ENCODE measurements around the gene FHOD3.

FHOD3 gene

DNA sequence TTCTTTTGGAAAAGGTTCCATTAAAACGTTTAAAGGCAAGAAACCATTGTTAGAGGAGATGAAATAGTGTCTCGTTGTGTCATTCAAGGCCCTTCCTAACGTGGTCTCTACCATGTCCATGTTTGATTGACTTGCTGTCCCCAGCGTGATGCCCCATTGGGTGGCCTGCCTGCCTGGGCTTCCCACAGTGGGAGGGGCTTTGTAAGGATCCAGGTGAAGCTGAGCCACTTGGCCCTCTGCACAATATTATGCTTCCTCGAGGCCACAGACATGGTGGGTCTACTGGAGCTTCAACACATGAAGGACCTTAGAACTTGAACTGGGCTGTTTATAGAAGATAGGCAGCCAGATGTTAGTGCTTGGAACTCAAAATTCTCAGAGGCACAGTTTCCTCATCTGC, 235.3 kb downstream of the FHOD3 start:
- no peak overlapping the region for H3K4me3 ChIP-seq
- DNase-seq (ENCODE audit: low spot score) = no peak
- TF ChIP-seq, protein P1, sequence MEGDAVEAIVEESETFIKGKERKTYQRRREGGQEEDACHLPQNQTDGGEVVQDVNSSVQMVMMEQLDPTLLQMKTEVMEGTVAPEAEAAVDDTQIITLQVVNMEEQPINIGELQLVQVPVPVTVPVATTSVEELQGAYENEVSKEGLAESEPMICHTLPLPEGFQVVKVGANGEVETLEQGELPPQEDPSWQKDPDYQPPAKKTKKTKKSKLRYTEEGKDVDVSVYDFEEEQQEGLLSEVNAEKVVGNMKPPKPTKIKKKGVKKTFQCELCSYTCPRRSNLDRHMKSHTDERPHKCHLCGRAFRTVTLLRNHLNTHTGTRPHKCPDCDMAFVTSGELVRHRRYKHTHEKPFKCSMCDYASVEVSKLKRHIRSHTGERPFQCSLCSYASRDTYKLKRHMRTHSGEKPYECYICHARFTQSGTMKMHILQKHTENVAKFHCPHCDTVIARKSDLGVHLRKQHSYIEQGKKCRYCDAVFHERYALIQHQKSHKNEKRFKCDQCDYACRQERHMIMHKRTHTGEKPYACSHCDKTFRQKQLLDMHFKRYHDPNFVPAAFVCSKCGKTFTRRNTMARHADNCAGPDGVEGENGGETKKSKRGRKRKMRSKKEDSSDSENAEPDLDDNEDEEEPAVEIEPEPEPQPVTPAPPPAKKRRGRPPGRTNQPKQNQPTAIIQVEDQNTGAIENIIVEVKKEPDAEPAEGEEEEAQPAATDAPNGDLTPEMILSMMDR (IDR thresholded peaks at IDR 0.05) = no peak
- H3K27ac ChIP-seq = no peak overlapping the region

DNA sequence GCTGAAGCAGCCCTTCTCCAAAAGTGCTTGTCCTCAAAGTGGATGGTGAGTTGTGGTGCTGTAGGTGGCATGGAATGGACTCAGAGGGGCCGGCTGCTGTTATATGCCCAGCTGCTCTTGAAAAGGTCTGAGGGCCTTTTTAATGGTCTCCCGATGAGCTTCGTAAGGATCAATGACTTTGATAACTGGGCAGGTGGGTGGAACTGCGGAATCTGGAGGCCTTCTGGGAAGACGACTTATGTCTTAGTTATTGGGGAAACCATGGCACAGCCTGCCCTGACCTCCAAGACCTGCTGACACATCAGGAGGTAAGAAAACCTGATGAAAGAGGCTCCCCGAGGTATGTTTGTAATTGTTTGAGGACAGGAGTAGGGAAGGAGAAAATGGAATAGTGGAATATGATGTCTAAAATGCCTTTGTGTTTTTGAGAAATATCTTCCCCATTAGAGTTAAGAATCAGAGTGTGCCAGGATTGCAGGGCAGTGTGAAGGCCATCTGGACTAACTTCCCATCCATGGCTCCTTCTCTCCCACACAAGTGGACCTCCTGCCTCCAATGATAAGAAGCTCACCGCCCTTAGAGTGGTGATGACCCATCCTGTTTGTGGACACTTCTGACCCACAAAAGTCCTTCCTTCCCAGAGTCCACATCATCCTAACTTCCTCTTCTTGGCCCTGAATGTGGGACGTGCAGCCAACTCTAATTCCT, 236.1 kb downstream of the FHOD3 start:
- no peak overlapping the region for H3K27ac ChIP-seq
- no peak for DNase-seq (ENCODE audit: low spot score)
- H3K4me3 ChIP-seq = no peak overlapping the region
- TF ChIP-seq, protein P1 (IDR thresholded peaks at IDR 0.05) = no peak

DNA sequence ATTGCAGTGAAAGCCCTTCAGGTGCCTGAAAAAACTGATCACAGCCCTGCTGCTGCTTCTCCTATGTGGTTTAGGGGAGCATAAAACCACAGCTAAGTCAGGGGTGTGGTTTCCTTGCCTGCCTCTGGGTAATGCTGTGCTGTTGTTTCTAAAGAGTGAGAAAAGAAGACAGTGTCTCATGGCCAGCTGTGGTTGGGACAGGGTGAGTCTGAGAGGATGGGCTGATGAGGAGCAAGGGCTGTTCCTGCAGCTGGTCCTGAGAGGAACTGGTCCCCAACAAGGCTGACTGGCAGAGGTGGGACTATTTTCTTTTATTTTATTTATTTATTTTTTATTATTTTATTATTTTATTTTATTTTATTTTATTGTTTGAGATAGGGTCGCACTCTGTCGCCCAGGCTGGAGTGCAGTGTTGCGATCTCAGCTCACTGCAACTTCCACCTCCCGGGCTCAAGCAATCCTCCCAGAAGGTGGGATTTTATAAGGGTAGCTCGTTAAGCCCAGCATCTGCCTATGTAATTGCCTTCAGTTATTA, 236.7 kb downstream of the FHOD3 start:
- peak; percentile 19 for DNase-seq (ENCODE audit: low spot score)
- no peak overlapping the region for H3K27ac ChIP-seq
- no peak overlapping the region for H3K4me3 ChIP-seq
- TF ChIP-seq, protein P1 (IDR thresholded peaks at IDR 0.05) = no peak

DNA sequence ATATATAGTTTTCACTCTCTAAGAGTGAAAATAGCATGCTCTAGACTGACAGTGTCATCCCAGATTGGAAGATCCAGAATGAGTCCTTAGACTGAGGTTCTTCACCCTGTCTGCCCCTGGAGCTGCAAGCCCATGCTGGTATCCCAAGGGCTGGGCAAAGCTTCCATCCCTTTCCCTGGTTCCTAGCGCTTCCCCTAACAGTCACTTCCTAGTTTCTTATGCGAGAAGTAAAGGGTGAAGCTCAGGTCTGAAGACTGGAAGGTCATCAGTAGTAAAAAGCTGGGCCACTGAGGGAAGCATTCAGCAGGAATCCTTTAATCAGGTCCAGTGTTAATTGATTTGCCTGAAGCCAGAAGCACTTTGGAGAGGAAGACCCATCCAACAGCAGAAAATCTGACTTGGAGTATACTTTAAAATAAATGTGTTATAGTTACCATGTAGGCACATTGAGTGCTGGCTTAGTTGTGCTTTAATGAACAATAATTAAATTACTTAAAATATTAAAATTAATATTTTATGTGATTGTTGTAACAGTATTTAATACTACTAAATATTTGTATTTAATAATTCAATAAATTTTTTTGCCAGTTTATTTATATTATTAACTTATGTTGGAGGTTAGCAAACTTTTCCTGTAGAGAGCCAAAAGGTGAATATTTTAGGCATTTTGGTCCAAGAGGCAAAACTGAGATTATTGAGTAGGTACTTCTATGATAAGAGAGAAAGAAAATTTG, 237.9 kb downstream of the FHOD3 start:
- Histone ChIP-seq H3K27ac (no peak overlapping the region), H3K4me3 (no peak overlapping the region)
- peak; percentile 9 for DNase-seq (ENCODE audit: low spot score)
- TF ChIP-seq, protein P1 (IDR thresholded peaks at IDR 0.05) = no peak

DNA sequence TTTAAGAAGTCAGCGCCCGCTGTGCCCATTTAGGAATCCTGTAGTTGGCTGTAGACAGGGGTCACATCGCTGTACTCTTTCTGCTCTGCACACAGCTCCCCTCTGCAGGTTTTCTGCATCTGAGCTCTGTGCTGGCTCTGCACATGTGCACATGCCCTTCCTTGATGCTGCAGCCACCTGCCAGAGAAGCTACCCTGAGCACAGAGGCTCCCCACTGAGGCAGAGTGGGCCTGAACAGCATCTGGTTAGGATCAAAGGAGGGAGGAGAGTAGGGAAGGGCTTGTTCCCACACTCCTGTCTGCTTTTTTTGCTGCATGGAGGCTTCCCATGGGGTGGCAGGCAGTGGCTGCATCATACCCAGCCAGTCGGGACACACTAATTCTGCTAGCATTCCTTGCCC, 238.9 kb downstream of the FHOD3 start:
- TF ChIP-seq, protein P1 (IDR thresholded peaks at IDR 0.05) = no peak
- Histone ChIP-seq H3K4me3 (no peak overlapping the region), H3K27ac (peak overlapping the region in 1 of 2 donors; percentile 32)
- DNase-seq (ENCODE audit: low spot score) = peak; percentile 49

DNA sequence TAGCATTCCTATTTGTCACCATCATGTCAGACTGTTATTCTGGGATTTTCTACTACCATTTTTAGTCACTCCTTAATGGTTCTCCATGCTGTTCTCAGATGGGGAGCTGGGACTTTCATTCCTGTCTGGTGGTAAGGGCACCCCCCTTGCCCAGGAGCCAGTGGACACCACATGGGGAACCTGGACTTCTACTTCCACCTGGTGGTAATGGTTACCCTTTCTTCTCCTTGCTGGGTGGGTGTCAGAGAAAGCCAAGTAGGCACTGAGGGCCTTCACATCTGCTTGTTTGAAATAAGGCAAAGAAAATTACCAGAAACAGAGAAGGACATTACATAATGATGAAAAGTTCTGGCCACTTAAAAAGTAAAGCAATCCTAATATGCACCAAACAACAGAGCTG, 239.8 kb downstream of the FHOD3 start:
- no peak overlapping the region for H3K4me3 ChIP-seq
- TF ChIP-seq, protein P1 (IDR thresholded peaks at IDR 0.05) = no peak
- no peak for DNase-seq (ENCODE audit: low spot score)
- peak overlapping the region in 1 of 2 donors; percentile 37 for H3K27ac ChIP-seq

All from coronary artery (tissue), 2 donors.